ENCODE results near the gene MATR3. TPM values are rescaled to one million over a fixed set of nuclear protein-coding genes. Genes with fewer than 3 reads are reported as not detected.

Gene MATR3
- polyA plus RNA-seq, 1 experiment = 76.5 TPM

Small RNAs within 50 kb of the gene (small RNA-seq; reads per million reads assigned to genes)
- gene RNA5SP195 (ENCODE audit: insufficient read length, low read depth, low replicate concordance) (not detected), gene SNORA74A (ENCODE audit: insufficient read length, low read depth, low replicate concordance) (71.0 reads per million, percentile 90 among the genes with 10 or more reads in this experiment), gene SNORA74D (ENCODE audit: insufficient read length, low read depth, low replicate concordance) (45.9 reads per million, percentile 88 among the genes with 10 or more reads in this experiment)

Other genes starting within 250 kb of the MATR3 start
- gene SIL1, start 95.4 kb upstream of the MATR3 start, polyA plus RNA-seq (2011; rRNA removed) = 73.5 and 90.5 TPM in 2 replicates
- gene PAIP2, start 48.1 kb downstream of the MATR3 start, polyA plus RNA-seq (2011; rRNA removed) = 35.4 and 65.2 TPM in 2 replicates
- gene SLC23A1, start 89.6 kb downstream of the MATR3 start, polyA plus RNA-seq (2011; rRNA removed) = not detected in 2 replicates
- gene MZB1, start 96.2 kb downstream of the MATR3 start, polyA plus RNA-seq (2011; rRNA removed) = not detected in 2 replicates
- 0.23 and 0.40 TPM in 2 replicates for gene PROB1, start 101.4 kb downstream of the MATR3 start, polyA plus RNA-seq (2011; rRNA removed)
- 3.4 and 4.5 TPM in 2 replicates for gene SPATA24, start 110.3 kb downstream of the MATR3 start, polyA plus RNA-seq (2011; rRNA removed)
- gene DNAJC18, start 145.8 kb downstream of the MATR3 start, polyA plus RNA-seq (2011; rRNA removed) = 5.2 and 9.3 TPM in 2 replicates
- 0.37 and 0.38 TPM in 2 replicates for gene ECSCR, start 169.0 kb downstream of the MATR3 start, polyA plus RNA-seq (2011; rRNA removed)
- gene SMIM33, start 177.3 kb downstream of the MATR3 start, polyA plus RNA-seq (2011; rRNA removed) = not detected in 2 replicates
- gene STING1, start 189.0 kb downstream of the MATR3 start, polyA plus RNA-seq (2011; rRNA removed) = 110 and 194 TPM in 2 replicates